ENCODE data around the gene PIGP. TPM values are rescaled to one million over a fixed set of nuclear protein-coding genes. Genes with fewer than 3 reads are reported as not detected.

PIGP gene
- total and polyA plus RNA-seq, 9 of the 15 experiments (the other 6 are each of a cell fraction or from before 2014, with no cell fraction given), result 18.3 to 122 (median 35.6) TPM

DNA sequence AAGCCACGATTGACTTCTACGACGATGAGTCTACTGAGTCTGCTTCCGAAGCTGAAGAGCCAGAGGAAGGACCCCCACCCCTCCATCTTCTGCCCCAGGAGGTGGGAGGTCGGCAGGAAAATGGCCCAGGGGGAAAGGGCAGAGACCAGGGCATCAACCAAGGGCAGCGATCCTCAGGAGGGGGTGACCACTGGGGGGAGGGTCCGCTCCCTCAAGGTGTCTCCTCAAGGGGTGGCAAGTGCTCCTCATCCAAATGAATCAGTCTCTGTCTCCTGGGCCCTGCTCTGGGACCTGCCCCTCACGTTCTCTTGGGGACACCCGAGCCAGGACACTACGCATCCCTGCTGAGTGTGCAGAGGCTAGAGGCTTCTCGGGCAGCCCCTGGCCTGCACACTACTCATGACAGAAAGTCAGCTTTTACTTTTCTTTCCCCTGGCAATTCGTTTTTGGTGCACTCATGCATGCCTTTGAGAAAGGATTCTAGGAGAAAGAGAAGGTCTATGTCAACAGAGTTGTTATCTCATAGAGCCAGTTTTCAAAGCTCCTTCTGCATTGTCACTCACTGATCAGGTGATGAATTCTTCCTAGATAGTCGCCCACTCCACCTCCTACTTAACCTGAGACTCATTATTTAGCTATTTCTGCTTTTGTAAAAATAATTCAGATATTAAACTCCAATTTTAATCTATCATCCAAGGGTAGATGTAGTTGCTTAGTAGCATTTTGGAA lies 54.8 kb downstream of the PIGP start (continued):
- TF ChIP-seq IRF9 (tag; IDR thresholded peaks at IDR 0.05), result no peak
- TF ChIP-seq MTA2 (IDR thresholded peaks at IDR 0.05; ENCODE audit: low read depth), result peak; percentile 76
- TF ChIP-seq FOSL1 (tag; conservative IDR thresholded peaks at IDR 0.05), result peak; percentile 31
- no peak for TF ChIP-seq TBL1XR1 (IDR thresholded peaks at IDR 0.05; ENCODE audit: low read length in 2 of 2)
- peak; percentile 91 for TF ChIP-seq ARID1B (IDR thresholded peaks at IDR 0.05)
- TF ChIP-seq TAF7 (tag; IDR thresholded peaks at IDR 0.05), result no peak
- TF ChIP-seq AFF4 (CRISPR knock-in tag; IDR thresholded peaks at IDR 0.05), result no peak
- TF ChIP-seq TAF1 (IDR thresholded peaks at IDR 0.05; ENCODE audit: control insufficient read depth, extremely low read depth, insufficient read depth, low read length, severe bottlenecking), result no peak
- TF ChIP-seq ZNF184 (CRISPR knock-in tag; IDR thresholded peaks at IDR 0.05), result no peak
- no peak for TF ChIP-seq ZBTB5 (IDR thresholded peaks at IDR 0.05)
- TF ChIP-seq, protein P1, sequence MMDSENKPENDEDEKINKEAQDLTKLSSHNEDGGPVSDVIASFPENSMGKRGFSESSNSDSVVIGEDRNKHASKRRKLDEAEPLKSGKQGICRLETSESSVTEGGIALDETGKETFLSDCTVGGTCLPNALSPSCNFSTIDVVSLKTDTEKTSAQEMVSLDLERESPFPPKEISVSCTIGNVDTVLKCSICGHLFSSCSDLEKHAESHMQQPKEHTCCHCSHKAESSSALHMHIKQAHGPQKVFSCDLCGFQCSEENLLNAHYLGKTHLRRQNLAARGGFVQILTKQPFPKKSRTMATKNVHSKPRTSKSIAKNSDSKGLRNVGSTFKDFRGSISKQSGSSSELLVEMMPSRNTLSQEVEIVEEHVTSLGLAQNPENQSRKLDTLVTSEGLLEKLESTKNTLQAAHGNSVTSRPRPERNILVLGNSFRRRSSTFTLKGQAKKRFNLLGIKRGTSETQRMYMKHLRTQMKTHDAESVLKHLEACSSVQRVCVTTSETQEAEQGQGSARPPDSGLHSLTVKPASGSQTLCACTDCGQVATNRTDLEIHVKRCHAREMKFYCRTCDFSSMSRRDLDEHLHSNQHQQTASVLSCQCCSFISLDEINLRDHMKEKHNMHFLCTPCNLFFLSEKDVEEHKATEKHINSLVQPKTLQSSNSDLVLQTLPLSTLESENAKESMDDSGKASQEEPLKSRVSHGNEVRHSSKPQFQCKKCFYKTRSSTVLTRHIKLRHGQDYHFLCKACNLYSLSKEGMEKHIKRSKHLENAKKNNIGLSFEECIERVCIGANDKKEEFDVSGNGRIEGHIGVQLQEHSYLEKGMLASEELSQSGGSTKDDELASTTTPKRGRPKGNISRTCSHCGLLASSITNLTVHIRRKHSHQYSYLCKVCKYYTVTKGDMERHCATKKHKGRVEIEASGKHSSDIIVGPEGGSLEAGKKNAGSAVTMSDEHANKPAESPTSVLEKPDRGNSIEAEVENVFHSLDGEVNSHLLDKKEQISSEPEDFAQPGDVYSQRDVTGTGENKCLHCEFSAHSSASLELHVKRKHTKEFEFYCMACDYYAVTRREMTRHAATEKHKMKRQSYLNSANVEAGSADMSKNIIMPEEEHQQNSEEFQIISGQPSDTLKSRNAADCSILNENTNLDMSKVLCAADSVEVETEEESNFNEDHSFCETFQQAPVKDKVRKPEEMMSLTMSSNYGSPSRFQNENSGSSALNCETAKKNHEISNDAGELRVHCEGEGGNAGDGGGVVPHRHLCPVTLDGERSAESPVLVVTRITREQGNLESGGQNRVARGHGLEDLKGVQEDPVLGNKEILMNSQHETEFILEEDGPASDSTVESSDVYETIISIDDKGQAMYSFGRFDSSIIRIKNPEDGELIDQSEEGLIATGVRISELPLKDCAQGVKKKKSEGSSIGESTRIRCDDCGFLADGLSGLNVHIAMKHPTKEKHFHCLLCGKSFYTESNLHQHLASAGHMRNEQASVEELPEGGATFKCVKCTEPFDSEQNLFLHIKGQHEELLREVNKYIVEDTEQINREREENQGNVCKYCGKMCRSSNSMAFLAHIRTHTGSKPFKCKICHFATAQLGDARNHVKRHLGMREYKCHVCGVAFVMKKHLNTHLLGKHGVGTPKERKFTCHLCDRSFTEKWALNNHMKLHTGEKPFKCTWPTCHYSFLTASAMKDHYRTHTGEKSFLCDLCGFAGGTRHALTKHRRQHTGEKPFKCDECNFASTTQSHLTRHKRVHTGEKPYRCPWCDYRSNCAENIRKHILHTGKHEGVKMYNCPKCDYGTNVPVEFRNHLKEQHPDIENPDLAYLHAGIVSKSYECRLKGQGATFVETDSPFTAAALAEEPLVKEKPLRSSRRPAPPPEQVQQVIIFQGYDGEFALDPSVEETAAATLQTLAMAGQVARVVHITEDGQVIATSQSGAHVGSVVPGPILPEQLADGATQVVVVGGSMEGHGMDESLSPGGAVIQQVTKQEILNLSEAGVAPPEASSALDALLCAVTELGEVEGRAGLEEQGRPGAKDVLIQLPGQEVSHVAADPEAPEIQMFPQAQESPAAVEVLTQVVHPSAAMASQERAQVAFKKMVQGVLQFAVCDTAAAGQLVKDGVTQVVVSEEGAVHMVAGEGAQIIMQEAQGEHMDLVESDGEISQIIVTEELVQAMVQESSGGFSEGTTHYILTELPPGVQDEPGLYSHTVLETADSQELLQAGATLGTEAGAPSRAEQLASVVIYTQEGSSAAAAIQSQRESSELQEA (IDR thresholded peaks at IDR 0.05; ENCODE audit: low read depth), result no peak
- TF ChIP-seq NCOR1 (IDR thresholded peaks at IDR 0.05), result peak; percentile 70

Measured in K562 (cell line).